HUDEP-2 (cell line): ENCODE results near the gene THOC1.
A peak's percentile ranks its signal among the peaks of the same experiment; 100 is the strongest.

Experiments
- DNase-seq, 76 experiments: peaks; one replicate each; lab custom pipeline; 2025; ENCODE audit not compliant: unreplicated experiment in 76 of 76; lab: John Stamatoyannopoulos, UW

Gene THOC1

DNA sequence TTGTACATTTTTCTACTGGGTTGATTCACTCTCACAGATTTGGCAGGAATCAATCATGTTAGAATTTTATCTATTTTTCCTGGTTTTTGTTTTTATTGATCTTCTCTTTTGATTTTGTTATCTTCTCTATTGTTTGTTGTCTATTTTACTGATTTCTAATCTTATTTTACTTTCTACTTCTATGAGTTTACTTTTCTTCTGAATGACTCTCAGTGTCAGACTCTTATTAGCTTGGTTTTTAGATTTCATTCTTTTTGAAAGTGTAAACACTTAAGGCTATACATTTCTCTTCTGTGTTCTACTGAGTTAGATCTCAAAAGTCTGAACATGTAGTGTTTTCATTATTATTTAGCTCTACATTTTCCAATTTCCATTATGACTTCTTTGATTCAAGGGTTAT, 47.1 kb downstream of the THOC1 start:
- DNase-seq, result no peak

DNA sequence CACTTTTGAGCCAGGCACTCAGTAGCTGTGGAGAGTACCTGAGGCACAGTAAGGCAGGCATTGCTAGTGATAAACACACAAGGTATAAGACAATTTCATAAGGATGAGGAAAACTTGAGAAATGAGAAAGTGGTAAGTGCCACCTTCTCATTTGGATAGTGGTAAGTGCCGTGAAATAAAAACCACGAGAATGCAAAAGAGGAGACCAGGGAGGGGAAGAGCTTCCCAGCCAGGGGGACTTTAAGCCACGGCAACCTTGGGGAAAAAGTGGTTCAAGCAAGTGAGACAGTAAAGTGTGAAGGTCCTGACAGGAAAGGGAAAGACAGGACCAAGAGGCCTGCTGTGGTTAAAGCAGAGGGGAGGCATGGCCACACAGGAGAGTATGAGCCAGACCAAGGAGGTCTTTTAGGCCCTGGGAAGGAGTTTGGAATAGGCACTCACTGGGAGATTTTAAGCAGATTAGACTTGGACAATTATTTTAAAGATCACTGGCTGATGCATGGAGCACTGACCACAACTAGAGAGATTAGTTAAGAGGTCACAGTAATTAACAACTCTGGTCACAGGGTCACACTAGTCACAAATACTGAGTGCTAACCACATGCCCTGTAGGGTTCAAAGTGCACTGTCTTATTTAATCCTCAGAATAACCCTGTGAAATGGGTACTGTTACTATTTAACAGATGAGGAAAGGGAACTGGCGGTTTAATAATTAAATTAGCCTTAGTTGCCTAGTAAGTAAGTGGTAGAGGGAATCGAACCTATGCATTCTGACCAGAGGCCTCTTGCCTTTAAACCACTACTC, 50.1 kb downstream of the THOC1 start:
- DNase-seq, result no peak

DNA sequence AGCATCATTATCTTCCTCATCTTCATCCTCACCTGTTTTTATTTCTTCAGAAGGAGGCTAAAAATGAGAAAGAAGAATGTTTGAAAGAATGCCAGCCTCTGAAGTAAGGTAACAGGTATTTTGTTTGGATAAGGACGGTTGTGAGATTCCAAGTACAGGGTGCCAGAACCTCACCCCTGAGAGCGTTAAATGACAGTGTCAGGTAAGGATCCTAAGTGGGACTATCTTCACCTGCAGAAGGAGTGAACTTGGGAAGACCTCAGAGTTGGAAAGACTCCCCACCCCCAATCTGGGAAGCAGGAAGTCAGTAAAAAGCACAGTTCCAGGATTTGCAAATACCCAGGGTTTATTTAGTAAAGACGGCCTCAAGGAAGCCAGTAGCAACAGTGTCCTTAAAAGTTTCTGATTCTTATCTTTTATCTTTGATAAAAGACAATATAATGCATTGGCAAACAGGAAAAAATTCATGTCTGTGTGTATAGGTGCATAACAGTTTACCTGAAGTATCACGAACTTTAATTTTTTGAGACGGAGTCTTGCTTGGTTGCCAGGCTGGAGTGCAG, 52.3 kb downstream of the THOC1 start:
- no peak for DNase-seq

DNA sequence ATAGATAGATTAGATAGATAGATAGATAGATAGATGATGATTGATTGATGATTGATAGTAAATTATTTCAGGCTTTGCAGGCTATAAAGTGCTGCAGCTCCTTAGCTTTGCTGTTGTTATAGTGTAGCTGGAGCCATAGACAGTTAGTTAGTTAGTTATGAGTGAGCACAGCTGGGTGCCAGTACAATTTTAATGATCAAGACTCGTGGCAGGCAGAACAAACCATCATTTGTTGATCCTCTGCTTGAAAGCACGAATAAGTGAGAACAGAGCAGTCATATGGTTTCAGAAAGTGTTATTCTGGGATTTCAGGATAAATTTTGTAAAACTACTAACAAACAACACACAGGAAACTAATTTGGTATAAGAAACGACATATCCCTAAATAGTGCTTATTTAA, 53.9 kb downstream of the THOC1 start:
- DNase-seq, result no peak

DNA sequence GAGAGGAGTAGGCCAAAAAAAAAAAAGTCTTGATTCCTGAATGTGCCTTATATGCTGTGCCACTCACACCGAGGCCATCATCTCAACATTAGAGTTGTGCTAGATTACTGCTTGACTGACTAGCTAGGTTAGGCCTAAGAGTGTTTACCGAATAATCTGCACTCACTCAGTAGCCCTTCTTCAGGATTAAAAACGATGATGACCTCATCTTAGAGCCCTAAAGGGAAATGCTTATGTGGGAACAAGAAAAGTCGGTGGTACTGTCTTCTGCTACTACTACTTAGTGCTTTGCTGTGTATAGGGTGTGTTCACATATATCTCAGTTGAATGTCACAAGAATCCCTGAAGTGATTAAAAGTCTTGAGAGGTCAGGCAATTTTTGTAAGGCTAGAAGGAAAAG, 54.3 kb downstream of the THOC1 start:
- no peak for DNase-seq

DNA sequence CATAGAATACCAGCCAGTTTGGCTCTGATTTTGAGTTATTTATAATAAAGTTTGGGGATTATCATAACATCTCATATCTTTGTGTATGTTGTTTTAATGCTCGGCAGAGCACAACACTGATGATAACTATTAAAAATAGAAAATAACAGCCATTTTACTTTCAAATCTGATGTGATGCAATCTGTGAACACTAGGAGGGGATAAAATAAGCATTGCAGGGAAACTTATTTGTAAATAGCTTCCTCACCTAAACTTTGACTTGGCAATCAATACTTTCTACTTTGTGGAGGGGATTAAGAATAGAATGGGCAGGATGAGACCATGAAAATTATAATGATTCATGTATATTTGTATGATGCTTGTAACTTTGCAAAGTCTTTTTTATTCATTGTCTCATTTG, 55.1 kb downstream of the THOC1 start:
- DNase-seq, result no peak

DNA sequence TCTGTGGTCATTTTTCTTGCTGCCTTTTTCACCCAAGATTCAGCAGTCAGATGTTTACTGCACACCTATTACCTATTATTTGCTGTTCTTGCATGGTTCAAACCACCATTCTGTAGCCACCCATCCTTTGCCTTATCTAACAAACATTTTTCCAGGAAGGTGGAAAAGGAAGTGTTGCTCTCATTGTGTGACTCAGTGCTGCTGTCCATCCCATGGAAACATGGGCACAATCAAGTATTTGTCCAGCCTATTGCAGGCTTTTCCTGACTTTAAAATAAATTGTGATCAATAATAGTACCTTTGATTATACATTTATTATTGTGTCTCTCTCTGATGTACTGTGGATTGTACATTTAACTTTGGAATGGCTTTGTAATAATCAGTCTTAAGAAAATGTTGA, 56.3 kb downstream of the THOC1 start:
- no peak for DNase-seq

DNA sequence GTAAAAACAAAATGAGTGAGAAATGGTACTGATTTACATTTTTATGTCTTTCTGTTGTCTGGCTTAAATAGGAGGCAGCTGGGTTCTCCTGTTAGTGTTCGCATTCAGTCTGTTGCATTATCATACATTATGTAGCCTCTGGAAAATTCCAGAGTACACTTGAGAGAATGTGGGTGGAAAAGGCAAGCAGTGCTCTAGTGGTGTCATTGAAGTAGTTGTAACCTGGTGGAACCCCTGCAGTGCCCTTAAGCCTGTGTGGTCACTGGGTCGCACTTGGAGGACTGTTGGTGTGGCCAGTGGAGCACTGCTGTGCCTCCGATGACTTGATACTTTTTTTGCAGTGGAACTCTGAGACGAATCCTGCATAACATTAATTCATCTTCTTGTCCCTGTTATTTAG, 57.1 kb downstream of the THOC1 start:
- no peak for DNase-seq

DNA sequence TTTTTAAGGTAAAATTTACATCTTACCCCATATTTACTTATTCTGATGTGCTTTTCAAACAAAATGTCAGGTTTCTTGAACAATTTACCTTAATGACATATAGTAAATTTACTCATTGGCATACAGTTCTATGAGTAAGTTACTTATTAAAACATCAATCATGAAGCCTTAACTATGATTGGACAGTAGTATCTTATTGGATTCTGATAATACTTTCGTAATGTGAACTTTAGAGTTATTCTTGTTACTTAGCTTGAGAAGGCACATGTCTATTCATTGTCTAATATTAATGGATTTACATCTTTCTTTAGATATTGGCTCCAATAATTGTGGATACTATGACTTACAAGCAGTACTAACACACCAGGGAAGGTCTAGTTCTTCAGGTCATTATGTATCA, 57.8 kb downstream of the THOC1 start:
- DNase-seq, result no peak

DNA sequence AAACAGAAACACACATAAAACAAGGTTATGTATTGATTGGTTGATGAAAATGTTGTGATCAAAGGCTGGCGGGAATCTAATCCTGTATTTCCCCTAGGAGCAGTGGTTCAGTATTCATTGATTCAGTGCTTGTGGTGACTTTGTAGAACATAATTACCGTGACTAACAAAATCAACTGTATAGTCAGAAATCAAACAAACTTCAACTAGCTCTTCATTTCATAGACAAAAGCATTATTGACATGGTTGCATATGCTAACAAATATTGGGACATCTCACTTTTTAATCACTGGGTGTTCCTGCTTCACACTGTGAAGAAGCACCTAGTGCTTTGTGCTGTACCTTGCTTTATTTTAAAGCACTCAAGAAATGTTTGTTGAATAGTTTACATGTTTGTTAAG, 68.1 kb downstream of the THOC1 start:
- no peak for DNase-seq

DNA sequence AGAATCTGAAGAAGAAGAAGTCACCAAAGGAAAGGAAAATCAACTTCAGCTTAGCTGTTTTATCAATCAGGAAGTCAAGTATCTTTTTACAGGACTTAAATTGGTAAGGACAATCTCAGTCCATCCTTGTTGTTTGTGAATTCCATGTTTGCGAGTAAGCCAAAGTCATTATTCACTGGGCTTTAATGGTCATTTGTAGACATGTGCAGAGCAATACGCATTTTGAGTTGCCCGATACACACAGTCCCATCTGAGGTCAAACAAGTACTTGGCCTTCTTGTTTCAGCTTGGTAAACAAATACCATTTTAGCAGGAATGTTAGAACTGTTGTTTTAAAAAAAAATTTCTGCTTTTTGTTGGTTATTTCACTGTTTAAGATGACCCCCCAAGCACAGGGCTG, 68.6 kb downstream of the THOC1 start:
- DNase-seq, result no peak

DNA sequence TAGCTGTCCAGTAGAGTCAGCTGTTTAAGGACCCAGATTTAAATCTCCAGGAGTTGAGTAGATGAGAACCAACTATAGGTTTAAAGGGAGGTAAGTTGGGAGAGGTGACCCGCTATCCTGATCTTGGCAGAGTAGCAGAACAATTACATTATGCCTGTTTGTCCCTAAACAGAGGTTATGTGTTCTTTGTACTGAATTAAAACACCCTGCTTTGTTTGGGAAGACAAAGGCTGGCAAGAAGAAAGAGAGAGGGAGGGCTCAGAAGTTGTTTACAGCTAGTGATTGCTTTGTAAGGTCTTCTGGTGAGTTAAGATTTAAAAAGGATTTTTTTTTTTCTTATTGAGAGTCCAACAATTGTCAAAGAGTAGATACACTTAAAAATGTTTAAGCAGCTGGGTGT, 72.2 kb downstream of the THOC1 start:
- DNase-seq, result no peak

DNA sequence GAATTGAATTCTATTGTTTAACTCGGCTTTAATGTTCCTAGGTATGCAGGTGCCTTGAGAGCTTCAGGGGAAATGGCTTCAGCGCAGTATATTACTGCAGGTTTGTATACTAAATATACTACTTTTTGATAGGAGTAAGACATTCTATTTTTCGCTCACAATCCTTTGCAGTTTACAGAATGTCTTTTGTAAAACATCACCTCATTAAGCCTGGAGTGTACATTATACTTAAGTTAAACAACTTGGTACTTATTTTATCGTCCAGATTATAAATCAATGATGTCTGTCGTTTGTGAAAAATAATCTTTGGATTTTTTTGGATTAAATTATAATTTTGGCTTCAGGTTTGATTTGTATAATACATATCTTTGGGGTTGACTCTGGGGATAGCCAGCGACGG, 75.0 kb downstream of the THOC1 start:
- no peak for DNase-seq

DNA sequence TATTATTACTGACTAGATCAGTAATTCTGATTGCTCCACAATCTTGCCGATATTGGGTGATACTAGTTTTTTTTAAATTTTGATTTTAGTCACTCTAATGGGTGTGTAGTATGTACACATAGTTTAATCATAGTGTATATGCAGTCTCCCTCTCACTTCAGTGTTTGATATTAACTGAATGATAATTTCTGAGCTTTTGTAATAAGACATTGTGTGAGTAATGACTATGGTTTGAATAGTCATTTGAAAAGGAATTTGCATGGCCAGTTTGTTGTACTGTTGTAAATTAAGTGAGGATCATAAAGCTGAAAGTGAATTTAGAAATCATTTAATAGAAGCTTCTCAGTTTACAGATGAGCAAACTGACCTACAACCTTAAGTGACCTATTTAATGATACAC, 76.1 kb downstream of the THOC1 start:
- DNase-seq, result no peak

DNA sequence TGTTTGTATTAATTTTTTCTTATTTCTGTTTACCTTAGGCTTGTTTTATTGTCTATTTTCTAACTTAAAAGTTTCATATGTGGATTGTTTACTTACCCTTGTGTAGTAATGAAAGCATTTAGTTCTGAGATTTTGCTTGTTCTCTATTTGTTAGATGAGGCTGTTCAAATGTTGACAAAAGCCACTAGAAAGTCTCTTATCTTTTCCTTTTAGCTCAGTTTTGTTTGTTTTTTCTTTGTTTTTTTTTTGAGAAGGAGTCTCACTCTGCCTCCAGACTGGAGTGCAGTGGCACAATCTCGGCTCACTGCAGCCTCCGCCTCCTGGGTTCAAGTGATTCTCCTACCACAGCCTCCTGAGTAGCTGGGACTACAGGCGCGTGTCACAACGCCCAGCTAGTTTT, 78.6 kb downstream of the THOC1 start:
- DNase-seq, result no peak

DNA sequence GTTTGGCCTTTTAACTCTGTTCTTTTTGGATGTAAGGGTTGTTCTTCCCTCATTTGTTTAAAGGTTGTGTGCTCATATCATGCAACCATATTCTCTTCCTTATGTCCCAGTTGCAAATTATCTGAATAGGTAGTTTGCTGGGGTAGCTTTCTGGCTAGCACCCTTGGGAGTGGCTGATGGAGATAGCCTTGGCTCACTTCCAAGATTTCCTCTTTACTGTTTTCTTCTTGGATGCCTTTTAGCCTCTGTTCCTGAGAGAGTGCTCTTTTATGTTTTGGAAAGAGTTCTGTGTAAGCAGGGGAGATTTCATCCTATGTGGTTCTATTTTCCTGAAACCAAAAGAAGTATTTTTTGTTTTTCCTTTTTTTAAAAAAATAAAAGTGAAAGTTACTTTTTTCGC, 84.1 kb downstream of the THOC1 start:
- peak in 4 of 76 experiments; percentile 13 to 44 (median 28) for DNase-seq

DNA sequence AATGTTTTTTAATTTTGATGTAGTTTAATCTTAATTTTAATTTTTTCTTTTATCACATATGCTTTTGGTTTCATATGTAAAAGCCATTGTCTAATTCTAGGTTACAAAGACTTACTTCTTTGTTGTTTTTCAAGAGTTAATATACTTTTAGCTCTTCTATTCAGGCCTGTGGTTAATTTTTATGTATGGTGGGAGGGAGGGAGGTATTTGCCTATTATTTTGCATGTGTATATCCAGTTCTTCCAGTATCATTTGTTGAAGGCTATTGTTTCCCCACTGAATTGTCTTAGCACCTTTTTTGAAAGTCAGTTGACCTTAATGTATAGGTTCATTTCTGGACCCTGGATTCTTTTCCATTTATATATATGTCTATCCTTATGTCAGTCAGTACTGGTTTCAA, 86.1 kb downstream of the THOC1 start:
- no peak for DNase-seq

DNA sequence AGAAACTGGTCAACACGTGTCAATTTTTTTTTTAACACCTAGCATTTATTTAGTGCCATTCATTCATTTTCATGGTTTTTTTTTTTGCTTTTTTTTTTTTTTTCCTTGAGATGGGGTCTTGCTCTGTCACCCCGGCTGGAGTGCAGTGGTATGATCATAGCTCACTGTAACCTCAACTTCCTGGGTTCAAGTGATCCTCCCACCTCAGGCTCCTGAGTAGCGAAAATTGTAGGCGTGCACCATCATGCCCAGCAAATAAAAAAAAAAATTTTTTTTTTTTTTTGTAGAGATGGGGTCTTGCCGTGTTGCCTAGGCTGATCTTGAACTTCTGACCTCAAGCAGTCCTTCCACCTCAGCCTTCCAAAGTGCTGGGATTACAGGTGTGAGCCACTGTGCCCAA, 88.3 kb downstream of the THOC1 start:
- DNase-seq, result no peak

DNA sequence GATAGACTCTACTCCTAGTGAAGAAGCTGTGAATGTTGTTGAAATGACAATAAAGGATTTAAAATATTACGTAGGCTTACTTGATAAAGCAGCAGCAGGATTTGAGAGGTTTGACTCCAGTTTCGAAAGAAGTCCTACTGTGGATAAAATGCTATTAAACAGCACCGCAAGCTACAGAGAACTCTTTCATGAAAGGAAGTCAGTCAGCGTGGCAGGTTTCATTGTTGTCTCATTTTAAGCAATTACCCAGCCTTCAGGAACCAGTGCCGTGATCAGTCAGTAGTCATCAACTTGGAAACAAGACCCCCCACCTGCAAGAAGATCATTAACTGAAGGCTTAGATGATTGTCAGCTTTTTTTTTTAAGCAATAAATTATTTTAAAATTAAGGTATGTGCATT, 95.5 kb downstream of the THOC1 start:
- no peak for DNase-seq
